GM04503 (cell line): ENCODE results near the gene NEB.

ENCODE experiments used
- DNase-seq: peaks from one replicate; pipeline ENCODE4 v3.0.0-alpha.2; 2012; ENCODE audit warnings: low read depth

Gene NEB

GRCh38 chr2:151691631-151692030 is 42.6 kb downstream of the NEB start:
- no peak for DNase-seq

GRCh38 chr2:151688719-151689118 is 45.6 kb downstream of the NEB start:
- DNase-seq, result no peak

- DNase-seq, result no peak
These were observed 51.7 kb downstream of the NEB start for GRCh38 chr2:151682459-151683003.

- no peak for DNase-seq
These were observed 53.2 kb downstream of the NEB start for GRCh38 chr2:151681051-151681450.

GRCh38 chr2:151679994-151680393 is 54.3 kb downstream of the NEB start:
- no peak for DNase-seq

- no peak for DNase-seq
These were observed 55.4 kb downstream of the NEB start for GRCh38 chr2:151678849-151679248.

GRCh38 chr2:151673016-151673415 is 61.3 kb downstream of the NEB start:
- no peak for DNase-seq

- DNase-seq, result no peak
These were observed 62.0 kb downstream of the NEB start for GRCh38 chr2:151672277-151672676.

- no peak for DNase-seq
These were observed 63.3 kb downstream of the NEB start for GRCh38 chr2:151670846-151671597.

- no peak for DNase-seq
These were observed 63.9 kb downstream of the NEB start for GRCh38 chr2:151670346-151670745.

GRCh38 chr2:151669585-151670081 is 64.6 kb downstream of the NEB start:
- no peak for DNase-seq

- no peak for DNase-seq
These were observed 65.5 kb downstream of the NEB start for GRCh38 chr2:151668737-151669136.

GRCh38 chr2:151665959-151666358 is 68.3 kb downstream of the NEB start:
- DNase-seq, result no peak

- no peak for DNase-seq
These were observed 69.8 kb downstream of the NEB start for GRCh38 chr2:151664520-151664919.

GRCh38 chr2:151661625-151662024 is 72.7 kb downstream of the NEB start:
- DNase-seq, result no peak

GRCh38 chr2:151658081-151658480 is 76.2 kb downstream of the NEB start:
- no peak for DNase-seq

- no peak for DNase-seq
These were observed 76.6 kb downstream of the NEB start for GRCh38 chr2:151657667-151658076.

- DNase-seq, result no peak
These were observed 78.4 kb downstream of the NEB start for GRCh38 chr2:151655663-151656398.

- no peak for DNase-seq
These were observed 79.4 kb downstream of the NEB start for GRCh38 chr2:151654891-151655290.

GRCh38 chr2:151654085-151654484 is 80.2 kb downstream of the NEB start:
- DNase-seq, result no peak

- no peak for DNase-seq
These were observed 83.0 kb downstream of the NEB start for GRCh38 chr2:151651274-151651673.

- DNase-seq, result no peak
These were observed 83.8 kb downstream of the NEB start for GRCh38 chr2:151650456-151650855.

GRCh38 chr2:151649966-151650365 is 84.3 kb downstream of the NEB start:
- no peak for DNase-seq
